ENCODE results near the gene PILRA. TPM values are rescaled to one million over a fixed set of nuclear protein-coding genes. Genes with fewer than 3 reads are reported as not detected.

The PILRA gene
- total RNA-seq, 4 donors from 2014 or later, result 2.5 to 10.7 (median 4.7) TPM

DNA sequence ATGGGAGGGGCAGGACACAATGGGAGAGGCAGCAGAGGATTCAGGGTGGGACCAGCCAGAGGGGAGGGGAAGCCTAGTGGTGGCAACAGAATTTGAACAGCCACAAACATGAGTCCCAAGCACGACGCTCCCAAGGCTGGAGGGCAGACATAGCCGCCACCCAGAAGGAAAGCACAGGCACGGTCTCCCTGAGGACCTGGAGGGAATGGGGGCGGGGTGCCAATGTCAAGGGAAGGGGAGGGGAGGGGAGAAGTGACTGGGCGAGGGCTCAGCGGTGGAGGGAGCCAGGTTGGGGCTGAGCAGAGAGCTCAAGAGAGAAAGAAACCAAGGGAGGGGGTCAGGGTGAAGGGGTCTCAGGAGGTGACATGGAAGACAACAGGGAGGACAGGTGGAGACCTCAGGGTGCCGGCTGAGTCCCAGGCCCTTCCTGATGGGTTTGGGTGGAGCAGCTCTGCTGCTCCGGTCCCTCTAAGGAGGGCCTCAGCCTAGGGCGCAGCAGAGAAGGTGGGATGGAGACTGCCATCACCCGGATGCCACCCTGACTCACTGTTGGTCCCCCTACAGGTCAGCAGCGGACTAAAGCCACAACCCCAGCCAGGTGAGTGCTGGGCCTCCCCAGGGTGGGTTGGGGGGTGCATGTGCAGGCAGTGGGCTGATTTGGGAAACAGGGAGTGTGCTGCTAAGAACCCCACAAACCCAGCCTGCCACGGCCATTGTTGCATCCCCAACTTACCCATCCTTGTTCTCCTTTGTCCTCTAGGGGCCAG, 24.2 kb downstream of the PILRA start:
- ATAC-seq, result no peak
- 54 to 56% methylated on average over 5 to 8 of the region's 13 CpGs for WGBS, 2 donors (ENCODE audit: low coverage in 1 of 2)
- H3K4me1 ChIP-seq, result no peaks in the 10 kb centered on the region
- no peak overlapping the region for H3K27ac ChIP-seq
- H3K9me3 ChIP-seq, result no peaks in the 10 kb centered on the region
- H3K36me3 ChIP-seq, result peaks cover 0 to 3% of the 10 kb centered on the region in 2 donors
- H3K27me3 ChIP-seq, result no peaks in the 10 kb centered on the region
- H3K4me3 ChIP-seq, result no peak overlapping the region
- TF ChIP-seq EP300 (IDR thresholded peaks at IDR 0.05) (no peak), POLR2AphosphoS5 (IDR thresholded peaks at IDR 0.05) (no peak), POLR2A (IDR thresholded peaks at IDR 0.05) (no peak)
- TF ChIP-seq, protein P1, sequence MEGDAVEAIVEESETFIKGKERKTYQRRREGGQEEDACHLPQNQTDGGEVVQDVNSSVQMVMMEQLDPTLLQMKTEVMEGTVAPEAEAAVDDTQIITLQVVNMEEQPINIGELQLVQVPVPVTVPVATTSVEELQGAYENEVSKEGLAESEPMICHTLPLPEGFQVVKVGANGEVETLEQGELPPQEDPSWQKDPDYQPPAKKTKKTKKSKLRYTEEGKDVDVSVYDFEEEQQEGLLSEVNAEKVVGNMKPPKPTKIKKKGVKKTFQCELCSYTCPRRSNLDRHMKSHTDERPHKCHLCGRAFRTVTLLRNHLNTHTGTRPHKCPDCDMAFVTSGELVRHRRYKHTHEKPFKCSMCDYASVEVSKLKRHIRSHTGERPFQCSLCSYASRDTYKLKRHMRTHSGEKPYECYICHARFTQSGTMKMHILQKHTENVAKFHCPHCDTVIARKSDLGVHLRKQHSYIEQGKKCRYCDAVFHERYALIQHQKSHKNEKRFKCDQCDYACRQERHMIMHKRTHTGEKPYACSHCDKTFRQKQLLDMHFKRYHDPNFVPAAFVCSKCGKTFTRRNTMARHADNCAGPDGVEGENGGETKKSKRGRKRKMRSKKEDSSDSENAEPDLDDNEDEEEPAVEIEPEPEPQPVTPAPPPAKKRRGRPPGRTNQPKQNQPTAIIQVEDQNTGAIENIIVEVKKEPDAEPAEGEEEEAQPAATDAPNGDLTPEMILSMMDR (IDR thresholded peaks at IDR 0.05), result no peak

DNA sequence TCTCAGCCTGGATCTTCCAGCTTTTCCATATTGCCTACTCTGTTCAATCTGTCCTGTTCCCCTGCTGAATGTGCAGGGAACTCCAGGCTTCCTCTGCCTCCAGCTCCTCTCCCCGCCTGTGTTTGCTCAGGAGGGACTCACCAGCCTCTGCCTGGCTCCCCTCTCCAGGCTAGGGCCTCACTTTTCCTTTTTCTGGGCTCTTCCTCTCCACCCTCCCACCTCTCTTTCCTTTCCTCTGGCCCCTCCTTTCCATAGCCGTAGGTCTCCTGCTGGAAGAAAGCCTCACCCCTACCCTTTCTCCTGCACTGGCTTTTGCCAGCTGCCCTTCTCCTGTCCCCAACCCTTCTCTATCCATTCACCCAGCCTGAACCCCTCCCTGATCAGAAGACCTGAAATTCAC, 25.0 kb downstream of the PILRA start:
- no peak for ATAC-seq
- no peaks in the 10 kb centered on the region for H3K9me3 ChIP-seq
- no peak overlapping the region for H3K4me3 ChIP-seq
- TF ChIP-seq, protein P1 (IDR thresholded peaks at IDR 0.05), result no peak
- TF ChIP-seq POLR2A (IDR thresholded peaks at IDR 0.05) (no peak), POLR2AphosphoS5 (IDR thresholded peaks at IDR 0.05) (no peak), EP300 (IDR thresholded peaks at IDR 0.05) (no peak)
- no peak overlapping the region for H3K27ac ChIP-seq
- no peaks in the 10 kb centered on the region for H3K4me1 ChIP-seq
- peaks cover 0 to 6% of the 10 kb centered on the region in 2 donors for H3K36me3 ChIP-seq
- 40 to 50% methylated on average over 1 to 2 of the region's 2 CpGs for WGBS, 2 donors (ENCODE audit: low coverage in 1 of 2)
- H3K27me3 ChIP-seq, result no peaks in the 10 kb centered on the region

DNA sequence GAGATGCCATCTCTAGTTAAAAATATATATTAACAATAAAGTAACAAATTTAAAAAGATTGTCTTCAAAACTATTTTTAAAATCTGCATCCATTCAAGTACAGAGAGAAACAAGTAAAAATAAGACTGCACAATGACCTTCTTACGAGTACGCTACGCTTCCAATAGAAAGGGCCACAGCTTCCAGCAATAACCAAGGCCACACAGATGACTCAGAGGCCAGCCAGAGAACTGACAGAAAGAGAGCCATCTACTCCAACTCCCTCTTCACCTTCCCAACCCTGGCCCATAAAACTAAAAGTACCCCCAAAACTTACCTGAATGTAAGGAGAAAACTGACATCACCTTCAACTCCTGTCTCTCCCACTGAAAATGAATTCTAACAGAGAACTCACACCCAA, 26.8 kb downstream of the PILRA start:
- H3K36me3 ChIP-seq, result peaks cover 0 to 8% of the 10 kb centered on the region in 2 donors
- H3K4me3 ChIP-seq, result no peak overlapping the region
- WGBS, 2 donors (ENCODE audit: low coverage in 1 of 2), result 94 to 100% methylated on average over 3 of the region's 3 CpGs
- no peaks in the 10 kb centered on the region for H3K27me3 ChIP-seq
- ATAC-seq, result no peak
- H3K27ac ChIP-seq, result no peak overlapping the region
- no peaks in the 10 kb centered on the region for H3K9me3 ChIP-seq
- H3K4me1 ChIP-seq, result no peaks in the 10 kb centered on the region
- TF ChIP-seq, protein P1 (IDR thresholded peaks at IDR 0.05), result no peak
- TF ChIP-seq POLR2A (IDR thresholded peaks at IDR 0.05), result no peak
- no peak for TF ChIP-seq EP300 (IDR thresholded peaks at IDR 0.05)
- TF ChIP-seq POLR2AphosphoS5 (IDR thresholded peaks at IDR 0.05), result no peak

DNA sequence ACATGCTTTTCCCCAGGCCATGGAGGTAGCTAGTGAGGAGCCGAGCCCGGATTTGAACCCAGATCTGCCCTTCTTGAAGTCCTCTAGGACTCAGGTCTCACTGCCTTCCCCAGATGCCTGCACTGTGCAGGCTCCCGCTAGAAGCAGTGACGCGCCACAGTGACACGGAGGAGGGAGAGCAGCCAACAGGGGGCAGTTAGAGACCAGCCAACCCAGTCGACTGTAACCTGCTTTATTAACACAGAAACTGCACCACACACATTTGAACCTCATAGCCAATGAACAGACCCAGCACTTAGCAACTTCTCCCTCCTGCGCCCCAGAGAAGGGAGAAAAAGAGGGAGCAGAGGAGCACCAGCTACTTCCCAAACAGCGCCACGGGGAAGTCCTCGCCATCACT, 27.4 kb downstream of the PILRA start:
- Histone ChIP-seq H3K27me3 (no peaks in the 10 kb centered on the region), H3K4me3 (no peak overlapping the region), H3K9me3 (no peaks in the 10 kb centered on the region), H3K4me1 (no peaks in the 10 kb centered on the region), H3K36me3 (peaks cover 0 to 8% of the 10 kb centered on the region in 2 donors), H3K27ac (no peak overlapping the region)
- WGBS, 2 donors (ENCODE audit: low coverage in 1 of 2), result 90 to 100% methylated on average over 2 to 3 of the region's 11 CpGs
- TF ChIP-seq POLR2A (IDR thresholded peaks at IDR 0.05) (no peak), EP300 (IDR thresholded peaks at IDR 0.05) (no peak), POLR2AphosphoS5 (IDR thresholded peaks at IDR 0.05) (no peak)
- TF ChIP-seq, protein P1 (IDR thresholded peaks at IDR 0.05), result no peak
- ATAC-seq, result no peak

DNA sequence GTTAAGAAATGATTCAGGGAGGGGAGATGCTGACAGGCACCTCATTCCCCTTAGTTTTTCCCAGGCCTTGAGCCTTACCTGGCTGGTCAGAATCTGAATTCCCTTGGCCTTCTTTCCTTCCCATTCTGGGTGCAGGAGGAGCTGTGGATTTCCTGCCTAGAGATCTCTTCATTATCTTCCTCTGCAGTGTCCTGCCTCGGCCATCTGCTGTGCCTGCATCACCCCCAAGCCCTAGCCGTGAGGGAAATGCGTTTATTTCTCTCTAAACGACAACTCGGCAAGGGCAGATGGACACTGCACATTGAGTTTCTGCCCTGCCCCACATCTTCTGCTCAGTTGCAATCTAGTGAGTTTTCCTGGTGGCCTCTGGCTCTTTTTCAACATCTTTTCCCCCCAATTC, 28.5 kb downstream of the PILRA start:
- 63 to 71% methylated on average over 5 of the region's 5 CpGs for WGBS, 2 donors (ENCODE audit: low coverage in 1 of 2)
- Histone ChIP-seq H3K36me3 (peaks cover 0 to 8% of the 10 kb centered on the region in 2 donors), H3K9me3 (no peaks in the 10 kb centered on the region), H3K27ac (no peak overlapping the region), H3K4me1 (no peaks in the 10 kb centered on the region), H3K27me3 (no peaks in the 10 kb centered on the region), H3K4me3 (no peak overlapping the region)
- TF ChIP-seq, protein P1 (IDR thresholded peaks at IDR 0.05), result no peak
- TF ChIP-seq EP300 (IDR thresholded peaks at IDR 0.05) (no peak), POLR2A (IDR thresholded peaks at IDR 0.05) (no peak), POLR2AphosphoS5 (IDR thresholded peaks at IDR 0.05) (no peak)
- no peak for ATAC-seq

Data from gastroesophageal sphincter (tissue), 4 donors.